ENCODE measurements around the gene PIGQ. TPM values are rescaled to one million over a fixed set of nuclear protein-coding genes. Genes with fewer than 3 reads are reported as not detected.

The PIGQ gene
- total and polyA plus RNA-seq, 2 donors = 11.8 to 39.0 TPM

- Histone ChIP-seq H3K36me3 (ENCODE audit: insufficient read depth) (no peaks in the 10 kb centered on the region), H3K4me3 (ENCODE audit: low read depth, low read length) (no peak overlapping the region), H3K27ac (ENCODE audit: low read depth) (no peak overlapping the region), H3K4me1 (ENCODE audit: insufficient read depth) (no peaks in the 10 kb centered on the region)
- no peak for DNase-seq (ENCODE audit: extremely low spot score)
- WGBS = 69% methylated on average over 14 of the region's 14 CpGs
Observed at GRCh38 chr16:586645-587590, 17.1 kb downstream of the PIGQ start.

DNA sequence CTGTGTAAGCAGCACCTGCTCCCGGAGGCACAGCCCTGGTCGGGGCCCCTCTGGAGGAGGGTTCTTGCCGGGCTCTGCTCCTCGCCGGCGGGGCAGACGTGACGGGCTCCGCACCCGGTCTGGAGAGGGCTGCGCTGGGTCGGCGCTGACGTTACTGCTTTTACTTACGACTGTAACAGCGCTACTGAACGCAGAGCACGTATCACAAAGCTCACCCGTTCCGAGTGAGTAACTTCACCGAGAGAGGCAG, 18.8 kb downstream of the PIGQ start:
- Histone ChIP-seq H3K27ac (ENCODE audit: low read depth) (peak overlapping the region; percentile 90), H3K36me3 (ENCODE audit: insufficient read depth) (no peaks in the 10 kb centered on the region), H3K4me3 (ENCODE audit: low read depth, low read length) (peak overlapping the region; percentile 71), H3K4me1 (ENCODE audit: insufficient read depth) (no peaks in the 10 kb centered on the region)
- no peak for DNase-seq (ENCODE audit: extremely low spot score)
- 0% methylated on average over 21 of the region's 21 CpGs for WGBS

DNA sequence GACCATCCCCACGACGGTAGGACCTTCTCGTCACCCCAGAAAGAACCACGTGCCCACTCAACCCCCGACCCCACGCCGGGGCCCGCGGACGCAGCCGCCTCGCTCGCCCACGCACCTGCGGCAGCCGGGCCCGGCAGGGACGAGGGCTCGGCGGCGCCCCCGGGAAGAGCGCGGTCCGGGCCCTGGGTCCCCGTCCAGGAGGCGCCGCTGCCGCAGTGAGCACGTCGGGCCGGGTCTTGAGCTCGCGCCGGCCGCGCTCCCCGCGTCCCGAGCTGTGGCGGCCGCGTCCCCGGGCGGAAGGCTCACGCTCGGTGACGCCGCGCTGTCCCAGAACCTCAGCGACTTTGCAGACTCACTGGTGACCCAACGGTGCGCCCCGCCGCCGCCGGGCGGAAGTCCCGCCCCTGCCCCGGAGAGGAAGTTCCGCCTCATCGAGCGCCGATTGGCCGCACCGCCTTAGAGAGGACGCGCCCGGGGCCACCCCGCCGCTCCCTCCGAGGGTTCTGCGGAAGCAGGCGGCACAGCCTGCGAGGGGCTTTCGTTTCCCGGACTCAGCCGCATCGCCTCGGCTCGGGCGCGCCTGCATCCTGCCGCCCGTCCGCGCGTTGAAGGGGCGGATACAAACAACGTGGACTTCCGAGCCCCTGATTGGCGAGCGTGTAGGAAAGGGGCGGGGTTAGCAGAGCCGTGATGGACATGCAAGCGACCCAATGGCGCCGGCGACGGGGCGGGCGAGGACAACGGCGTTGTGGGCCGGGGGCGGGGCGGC, 19.3 kb downstream of the PIGQ start:
- peak overlapping the region; percentile 92 for H3K27ac ChIP-seq (ENCODE audit: low read depth)
- H3K36me3 ChIP-seq (ENCODE audit: insufficient read depth) = no peaks in the 10 kb centered on the region
- DNase-seq (ENCODE audit: extremely low spot score) = peak; percentile 89
- H3K4me3 ChIP-seq (ENCODE audit: low read depth, low read length) = peak overlapping the region; percentile 71
- WGBS = under 1% methylated on average over 107 of the region's 107 CpGs
- no peaks in the 10 kb centered on the region for H3K4me1 ChIP-seq (ENCODE audit: insufficient read depth)

GRCh38 chr16:589658-590187, 20.0 kb downstream of the PIGQ start, which contains the start of gene RAB40C:
Gene RAB40C, plus strand, starts transcription at chr16:590066. Its CDS starts 226 bp downstream, at chr16:590292.
- 1% methylated on average over 65 of the region's 67 CpGs for WGBS
- no peaks in the 10 kb centered on the region for H3K36me3 ChIP-seq (ENCODE audit: insufficient read depth)
- H3K4me1 ChIP-seq (ENCODE audit: insufficient read depth) = no peaks in the 10 kb centered on the region
- DNase-seq (ENCODE audit: extremely low spot score) = peak; percentile 94
- peak within 1 kb of the TSS; percentile 72 for H3K4me3 ChIP-seq (ENCODE audit: low read depth, low read length)
- H3K27ac ChIP-seq (ENCODE audit: low read depth) = peak within 1 kb of the TSS; percentile 92

GRCh38 chr16:590188-590814, 20.5 kb downstream of the PIGQ start:
- under 1% methylated on average over 71 of the region's 71 CpGs for WGBS
- no peak for DNase-seq (ENCODE audit: extremely low spot score)

DNA sequence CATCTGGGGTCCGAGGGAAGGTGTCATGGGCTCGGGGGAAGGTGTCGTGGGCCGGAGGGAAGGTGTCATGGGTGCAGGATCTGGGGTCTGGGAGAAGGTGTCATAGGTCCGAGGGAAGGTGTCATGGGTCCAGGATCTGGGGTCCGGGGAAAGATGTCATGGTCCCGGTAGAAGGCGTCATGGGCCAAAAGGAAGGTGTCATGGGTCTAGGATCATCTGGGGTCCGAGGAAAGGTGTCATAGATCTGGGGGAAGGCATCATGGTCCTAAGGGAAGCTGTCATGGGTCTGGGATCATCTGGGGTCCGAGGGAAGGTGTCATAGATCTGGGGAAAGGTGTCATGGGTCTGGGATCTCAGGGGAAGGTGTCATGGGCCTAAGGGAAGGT, 21.0 kb downstream of the PIGQ start:
- no peak overlapping the region for H3K27ac ChIP-seq (ENCODE audit: low read depth)
- no peaks in the 10 kb centered on the region for H3K36me3 ChIP-seq (ENCODE audit: insufficient read depth)
- WGBS = 57% methylated on average over 10 of the region's 10 CpGs
- DNase-seq (ENCODE audit: extremely low spot score) = no peak
- no peaks in the 10 kb centered on the region for H3K4me1 ChIP-seq (ENCODE audit: insufficient read depth)
- H3K4me3 ChIP-seq (ENCODE audit: low read depth, low read length) = peak overlapping the region; percentile 72

More at GRCh38 chr16:590188-590814, 20.5 kb downstream of the PIGQ start:
- H3K4me1 ChIP-seq (ENCODE audit: insufficient read depth) = no peaks in the 10 kb centered on the region
- H3K36me3 ChIP-seq (ENCODE audit: insufficient read depth) = no peaks in the 10 kb centered on the region
- H3K4me3 ChIP-seq (ENCODE audit: low read depth, low read length) = peak overlapping the region; percentile 72
- H3K27ac ChIP-seq (ENCODE audit: low read depth) = peak overlapping the region; percentile 78

DNA sequence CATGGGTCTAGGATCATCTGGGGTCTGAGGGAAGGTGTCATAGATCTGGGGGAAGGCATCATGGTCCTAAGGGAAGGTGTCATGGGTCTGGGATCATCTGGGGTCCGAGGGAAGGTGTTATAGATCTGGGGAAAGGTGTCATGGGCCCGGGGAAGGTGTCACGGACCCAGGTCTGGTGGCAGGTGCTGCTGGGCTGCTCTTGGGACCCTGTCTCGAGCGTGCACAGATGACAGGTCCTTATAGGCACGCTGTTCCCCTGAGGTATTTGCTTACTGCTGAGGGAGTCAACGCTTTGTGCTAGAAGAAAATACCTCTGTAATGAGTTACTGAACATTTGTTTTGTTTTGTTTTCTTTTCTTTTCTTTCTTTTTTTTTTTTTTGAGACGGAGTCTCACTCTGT, 21.5 kb downstream of the PIGQ start:
- Histone ChIP-seq H3K36me3 (ENCODE audit: insufficient read depth) (no peaks in the 10 kb centered on the region), H3K4me1 (ENCODE audit: insufficient read depth) (no peaks in the 10 kb centered on the region), H3K4me3 (ENCODE audit: low read depth, low read length) (no peak overlapping the region), H3K27ac (ENCODE audit: low read depth) (no peak overlapping the region)
- WGBS = 86% methylated on average over 8 of the region's 8 CpGs
- DNase-seq (ENCODE audit: extremely low spot score) = no peak

DNA sequence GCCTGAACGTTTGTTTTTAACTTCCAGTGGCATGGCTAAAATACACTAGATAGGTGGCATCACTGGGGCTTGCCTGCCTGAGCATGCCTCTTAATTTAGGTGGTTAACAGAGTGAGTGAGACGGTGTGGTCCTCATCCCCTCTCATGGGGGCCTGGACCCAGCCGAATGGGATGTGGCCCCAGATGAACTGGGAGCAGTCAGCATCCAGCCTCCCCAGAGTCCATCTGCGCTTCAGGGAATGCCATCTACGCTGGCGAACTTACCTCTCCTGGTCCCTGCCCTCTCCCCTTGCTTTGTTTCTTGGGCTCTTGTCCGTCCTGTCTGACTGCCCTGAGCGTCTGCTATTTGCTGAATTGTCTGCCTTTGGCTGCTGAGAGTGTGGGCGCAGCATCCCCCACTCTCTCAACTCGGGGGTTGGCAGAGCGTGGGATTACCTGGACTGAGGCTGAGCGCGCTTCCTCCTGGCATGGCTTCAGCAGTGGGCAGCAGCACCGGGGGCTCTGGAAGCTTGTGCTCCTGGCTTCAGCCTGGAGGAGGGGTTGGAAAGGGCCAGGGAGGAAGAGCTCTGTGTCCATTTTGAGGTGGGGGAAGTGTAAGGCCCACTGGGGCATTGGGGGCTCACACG, 22.2 kb downstream of the PIGQ start:
- 85% methylated on average over 15 of the region's 15 CpGs for WGBS

GRCh38 chr16:592518-593306, 22.9 kb downstream of the PIGQ start:
- peak; percentile 56 for DNase-seq (ENCODE audit: extremely low spot score)
- H3K27ac ChIP-seq (ENCODE audit: low read depth) = peak overlapping the region; percentile 19

More for the DNA sequence above, 22.2 kb downstream of the PIGQ start:
- no peaks in the 10 kb centered on the region for H3K36me3 ChIP-seq (ENCODE audit: insufficient read depth)
- no peak for DNase-seq (ENCODE audit: extremely low spot score)
- no peaks in the 10 kb centered on the region for H3K4me1 ChIP-seq (ENCODE audit: insufficient read depth)
- H3K4me3 ChIP-seq (ENCODE audit: low read depth, low read length) = no peak overlapping the region
- H3K27ac ChIP-seq (ENCODE audit: low read depth) = peak overlapping the region; percentile 19

GRCh38 chr16:593406-593805, 23.6 kb downstream of the PIGQ start:
- 80% methylated on average over 9 of the region's 9 CpGs for WGBS
- no peak for DNase-seq (ENCODE audit: extremely low spot score)
- no peak overlapping the region for H3K27ac ChIP-seq (ENCODE audit: low read depth)
- no peak overlapping the region for H3K4me3 ChIP-seq (ENCODE audit: low read depth, low read length)
- no peaks in the 10 kb centered on the region for H3K36me3 ChIP-seq (ENCODE audit: insufficient read depth)
- no peaks in the 10 kb centered on the region for H3K4me1 ChIP-seq (ENCODE audit: insufficient read depth)

More at GRCh38 chr16:592518-593306, 22.9 kb downstream of the PIGQ start:
- Histone ChIP-seq H3K36me3 (ENCODE audit: insufficient read depth) (no peaks in the 10 kb centered on the region), H3K4me3 (ENCODE audit: low read depth, low read length) (no peak overlapping the region), H3K4me1 (ENCODE audit: insufficient read depth) (no peaks in the 10 kb centered on the region)
- 77% methylated on average over 24 of the region's 24 CpGs for WGBS

- no peaks in the 10 kb centered on the region for H3K36me3 ChIP-seq (ENCODE audit: insufficient read depth)
- 85% methylated on average over 16 of the region's 16 CpGs for WGBS
- no peak overlapping the region for H3K4me3 ChIP-seq (ENCODE audit: low read depth, low read length)
- H3K4me1 ChIP-seq (ENCODE audit: insufficient read depth) = no peaks in the 10 kb centered on the region
- H3K27ac ChIP-seq (ENCODE audit: low read depth) = no peak overlapping the region
- no peak for DNase-seq (ENCODE audit: extremely low spot score)
Observed at GRCh38 chr16:593807-594206, 24.0 kb downstream of the PIGQ start.

GRCh38 chr16:595094-595528, 25.3 kb downstream of the PIGQ start:
- 86% methylated on average over 18 of the region's 18 CpGs for whole genome bisulfite sequencing

More at GRCh38 chr16:595094-595528, 25.3 kb downstream of the PIGQ start:
- Histone ChIP-seq H3K36me3 (ENCODE audit: insufficient read depth) (no peaks in the 10 kb centered on the region), H3K4me3 (ENCODE audit: low read depth, low read length) (no peak overlapping the region), H3K27ac (ENCODE audit: low read depth) (no peak overlapping the region), H3K4me1 (ENCODE audit: insufficient read depth) (no peaks in the 10 kb centered on the region)
- DNase-seq (ENCODE audit: extremely low spot score) = no peak

Measured in urinary bladder (tissue), 4 donors.